Endometrium (tissue), 2 donors: Measurements from ENCODE around the gene TVP23C.
"Not testable (repeated sequence)": the region's sequence is repeated elsewhere in the genome, so short reads cannot be mapped to it uniquely, and the experiment has no call there.

ENCODE experiments used
- FAIRE-seq: peaks from 2 replicates; lab custom pipeline; 2012; peaks lifted over from hg19 to GRCh38; lab: Jason Lieb, UNC
- donor health status: control.
- donor health status: control.

TVP23C gene

DNA sequence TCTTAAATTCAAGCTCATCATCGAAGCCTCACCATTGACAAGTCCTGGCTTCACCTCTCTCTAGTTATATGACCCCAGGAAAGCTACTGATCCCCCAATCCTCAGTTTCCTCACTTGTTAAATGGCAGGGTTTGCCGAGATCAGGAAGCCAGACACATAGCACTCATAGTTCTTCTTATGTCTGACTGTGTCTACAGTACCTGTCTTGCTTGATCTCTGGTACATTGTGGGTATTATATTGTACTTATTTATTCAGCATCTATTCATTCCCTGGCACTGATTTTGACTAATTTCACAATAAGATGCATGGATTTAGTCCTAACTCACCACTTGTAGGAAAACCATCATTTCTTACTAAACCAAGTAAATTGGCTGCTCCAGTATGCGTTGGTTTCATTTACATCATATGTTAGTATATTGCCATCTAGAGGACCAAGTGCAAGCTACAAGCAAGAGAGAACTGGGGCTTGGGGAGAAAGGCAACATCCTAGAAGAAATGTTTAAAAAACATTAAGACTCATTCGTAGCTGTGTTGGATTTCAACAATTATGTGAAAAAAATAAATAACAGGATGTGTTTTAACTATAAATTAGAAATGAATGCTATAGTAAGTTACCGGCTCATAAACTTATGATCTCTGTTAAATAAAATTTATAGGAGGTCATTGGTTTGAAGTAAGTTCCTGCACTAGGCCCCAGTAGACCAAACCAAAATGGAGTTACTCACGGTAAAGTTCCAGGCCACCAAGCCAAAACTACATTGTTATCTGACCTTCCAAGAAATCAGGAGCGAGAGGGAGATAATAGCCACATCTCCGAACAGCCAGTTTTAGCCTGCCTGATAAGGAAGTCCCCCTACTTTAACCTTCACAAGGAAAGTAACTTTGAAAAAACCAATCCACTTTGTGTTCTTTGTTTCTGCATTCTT lies 36.7 kb downstream of the TVP23C start:
- FAIRE-seq: peak; percentile 94

DNA sequence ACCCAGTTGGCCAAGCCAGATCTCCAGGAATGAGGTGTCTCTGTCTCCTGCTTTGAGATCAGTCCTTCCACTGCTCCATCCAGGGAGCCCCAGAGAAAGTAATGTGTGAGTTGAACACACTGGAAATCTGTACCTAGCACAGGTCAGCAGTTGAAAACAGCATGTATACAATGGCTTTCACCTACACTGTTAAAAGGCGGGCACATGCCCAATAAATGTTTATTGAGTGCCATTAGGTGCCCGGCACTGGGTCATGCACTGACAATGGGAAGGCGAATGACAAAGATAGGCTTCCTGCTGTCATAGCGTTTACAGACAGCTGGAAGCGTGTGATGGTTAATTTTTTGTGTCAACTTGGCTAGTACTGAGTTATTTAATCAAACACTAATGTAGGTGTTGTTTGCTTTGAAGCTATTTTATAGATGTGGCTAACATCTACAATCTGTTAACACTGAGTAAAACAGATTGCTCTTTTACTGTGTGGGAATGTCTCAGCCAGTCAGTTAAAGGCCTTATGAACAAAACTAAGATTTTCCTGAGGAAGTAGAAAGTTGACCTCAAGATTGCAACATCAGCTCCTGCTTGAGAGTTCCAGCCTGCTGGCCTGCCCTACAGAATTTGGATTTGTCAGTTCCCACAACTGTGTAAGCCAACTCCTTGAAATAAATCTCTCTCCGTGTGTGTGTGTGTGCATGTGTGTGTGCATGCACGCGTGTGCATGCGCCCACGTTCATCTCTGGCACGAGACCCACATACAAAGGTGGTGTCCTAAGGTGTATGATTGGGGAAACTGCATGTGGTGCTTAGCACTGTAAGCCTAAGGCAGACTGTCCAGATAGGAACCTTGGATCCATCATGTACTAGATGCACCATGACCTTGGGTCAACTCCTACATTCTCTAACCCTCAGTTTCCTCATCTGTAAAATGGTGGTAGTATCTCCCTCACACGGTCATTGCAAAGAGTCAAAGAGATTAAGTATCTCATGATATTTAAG lies 38.0 kb downstream of the TVP23C start:
- FAIRE-seq: not testable (repeated sequence)

DNA sequence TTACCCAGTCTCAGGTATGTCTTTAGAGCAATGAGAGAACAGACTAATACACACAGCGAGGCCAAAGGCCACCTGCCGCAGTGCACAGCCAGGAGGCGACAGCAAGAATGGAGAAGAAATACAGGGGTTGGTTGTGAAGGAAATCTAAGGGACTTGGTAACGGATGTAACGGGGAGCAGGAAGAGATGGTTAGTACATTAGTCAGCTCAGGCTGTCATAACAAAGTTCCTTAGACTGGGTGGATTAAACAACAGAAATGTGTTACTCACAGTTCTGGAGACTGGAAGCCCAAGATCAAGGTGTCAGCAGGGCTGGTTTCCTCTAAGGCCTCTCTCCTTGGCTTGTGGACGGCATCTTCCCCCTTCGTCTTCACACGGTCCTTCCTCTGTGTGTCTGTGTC lies 47.1 kb downstream of the TVP23C start:
- FAIRE-seq: no peak

- FAIRE-seq: no peak
Observed at GRCh38 chr17:15514469-15514868, 48.8 kb downstream of the TVP23C start.

DNA sequence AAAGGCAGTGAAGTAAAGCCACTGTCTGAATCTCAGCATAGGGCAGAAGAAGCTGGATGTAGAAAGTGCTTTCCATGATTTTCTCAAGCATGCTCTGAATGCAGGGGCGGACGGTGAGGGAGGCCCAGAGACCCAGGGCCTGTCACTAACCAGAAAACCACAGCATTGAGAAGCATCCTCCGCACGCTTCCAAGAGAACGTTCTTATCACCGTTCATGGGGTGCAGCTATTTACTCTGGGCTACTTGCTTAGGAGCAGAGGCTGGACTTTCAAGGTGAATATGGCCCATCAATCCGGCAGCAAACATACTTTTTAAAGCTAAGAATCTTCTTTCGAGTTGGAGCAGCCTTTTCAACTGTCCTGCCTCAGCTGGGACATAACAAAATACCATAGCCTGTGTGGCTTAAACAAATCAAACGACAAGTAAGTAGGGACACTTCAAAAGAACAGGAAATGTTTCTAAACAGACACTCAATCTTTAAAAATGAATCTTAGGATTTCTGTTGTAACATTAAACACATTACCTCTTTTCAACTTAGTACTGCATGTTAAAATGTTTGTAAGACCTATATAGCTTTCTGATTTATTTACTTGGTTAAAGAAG lies 49.3 kb downstream of the TVP23C start:
- FAIRE-seq: no peak

DNA sequence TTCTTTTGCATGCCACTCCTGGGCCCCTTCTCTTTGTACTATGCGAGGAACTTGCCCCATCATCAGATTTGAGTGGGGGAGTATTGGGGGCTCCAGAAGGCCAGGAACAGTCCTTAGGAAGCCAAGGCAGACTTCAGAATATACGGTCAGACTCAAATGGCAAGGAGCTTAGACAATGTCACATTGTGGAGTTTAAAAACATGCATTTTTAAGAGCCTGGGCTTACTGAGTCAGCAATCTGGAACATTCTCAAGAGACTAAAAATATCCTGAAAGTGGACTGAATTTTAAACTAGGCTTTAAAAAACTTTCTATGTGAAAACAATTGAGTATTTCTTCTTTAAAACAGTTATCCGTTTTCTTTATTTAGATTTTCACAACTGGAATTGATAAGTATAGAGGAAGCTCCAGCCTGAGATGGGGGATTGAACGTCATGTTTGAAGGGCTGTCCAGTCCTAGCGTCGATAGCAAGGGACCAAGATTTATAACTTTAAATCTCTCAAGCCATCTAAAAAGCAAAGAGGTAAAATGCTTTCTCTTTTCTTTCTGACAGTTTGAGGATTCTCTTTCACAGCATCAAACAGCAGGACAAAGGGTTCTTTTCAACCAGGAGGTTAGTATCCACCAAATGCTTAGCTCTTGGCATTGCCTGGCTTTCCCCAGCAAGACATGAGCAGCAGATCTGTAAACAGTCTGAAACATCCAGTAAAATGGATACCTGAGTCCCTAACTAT lies 50.1 kb downstream of the TVP23C start:
- peak; percentile 45 for FAIRE-seq

GRCh38 chr17:15512071-15512709 lies 51.1 kb downstream of the TVP23C start:
- no peak for FAIRE-seq

- FAIRE-seq: no peak
Observed at GRCh38 chr17:15511142-15511541, 52.1 kb downstream of the TVP23C start.

- FAIRE-seq: no peak
Observed at GRCh38 chr17:15510361-15510760, 52.9 kb downstream of the TVP23C start.

GRCh38 chr17:15509095-15509494 lies 54.2 kb downstream of the TVP23C start:
- FAIRE-seq: no peak

DNA sequence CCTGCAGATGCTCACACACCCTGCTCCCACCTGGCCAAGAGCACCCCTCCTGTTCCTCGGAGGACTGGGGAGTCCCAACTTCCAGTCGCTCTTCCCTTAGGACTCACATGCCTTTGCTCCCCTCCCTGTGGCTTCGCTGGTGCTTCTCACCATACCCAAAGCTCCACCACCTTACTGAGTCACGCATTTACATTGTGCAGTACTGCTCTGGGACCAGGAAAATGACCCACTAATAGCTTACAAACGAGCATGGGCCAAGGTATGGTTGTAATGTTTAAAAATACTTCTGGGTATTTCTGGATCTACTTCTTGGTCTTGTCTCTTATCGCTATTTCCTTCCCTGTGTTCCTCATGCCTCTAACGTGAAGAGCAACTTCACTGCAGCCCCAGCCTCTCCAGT lies 54.8 kb downstream of the TVP23C start:
- FAIRE-seq: no peak

GRCh38 chr17:15507896-15508295 lies 55.4 kb downstream of the TVP23C start:
- FAIRE-seq: no peak

DNA sequence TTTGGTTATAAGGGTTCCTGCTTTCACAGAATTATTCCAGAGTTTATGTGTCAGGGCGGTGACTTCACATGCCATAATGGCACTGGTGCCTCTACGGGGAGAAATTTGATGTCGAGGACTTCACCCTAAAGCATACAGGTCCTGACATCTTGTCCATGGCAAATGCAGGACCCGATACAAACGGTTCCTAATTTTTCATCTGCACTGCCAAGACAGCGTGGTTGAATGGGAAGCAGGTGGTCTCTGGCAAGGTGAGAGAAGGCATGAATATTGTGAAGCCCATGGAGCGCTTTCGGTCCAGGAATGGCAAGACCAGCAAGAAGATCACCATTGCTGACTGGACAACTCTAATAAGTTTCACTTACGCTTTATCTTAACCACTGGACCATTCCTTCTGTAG lies 56.3 kb downstream of the TVP23C start:
- FAIRE-seq: no peak

GRCh38 chr17:15505708-15506107 lies 57.6 kb downstream of the TVP23C start:
- not testable (repeated sequence) for FAIRE-seq

GRCh38 chr17:15503731-15504130 lies 59.6 kb downstream of the TVP23C start:
- no peak for FAIRE-seq

DNA sequence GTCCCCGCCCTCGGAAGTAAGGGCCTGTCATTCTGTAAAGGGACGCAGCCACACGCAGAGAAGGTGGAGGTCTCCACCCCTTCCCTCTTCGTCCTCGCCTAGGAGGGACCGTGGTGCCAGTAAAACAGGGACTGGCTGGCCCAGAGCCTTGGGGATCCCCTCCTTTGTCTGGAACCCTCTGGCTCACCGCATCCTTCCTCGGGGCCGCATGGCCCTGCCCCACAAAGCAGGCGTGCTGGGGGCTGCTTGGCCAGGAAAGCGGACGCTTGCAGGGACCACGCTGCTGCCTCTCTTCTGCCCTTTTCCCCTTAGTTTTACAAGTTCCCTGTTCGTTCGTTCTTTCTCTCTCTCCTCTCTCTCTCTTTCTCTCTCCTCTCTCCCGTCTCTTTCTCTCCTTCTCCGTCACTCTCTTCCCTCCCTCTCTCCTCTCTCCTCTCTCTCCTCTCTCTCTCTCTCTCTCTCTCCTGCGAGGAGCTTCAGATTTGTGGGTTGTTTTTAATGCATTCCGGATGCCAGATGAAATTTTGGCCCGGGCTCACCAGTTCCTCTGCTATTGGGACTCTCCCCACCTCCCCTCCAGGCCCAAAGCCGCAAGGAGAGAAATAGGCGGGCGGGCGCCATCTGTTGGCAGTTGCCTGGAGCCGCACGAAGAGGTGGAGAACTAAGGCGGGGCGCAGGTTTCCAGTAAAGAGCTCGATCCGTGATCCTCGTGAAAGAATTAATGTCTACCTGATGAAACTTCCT lies 60.7 kb downstream of the TVP23C start:
- FAIRE-seq: peak; percentile 89

DNA sequence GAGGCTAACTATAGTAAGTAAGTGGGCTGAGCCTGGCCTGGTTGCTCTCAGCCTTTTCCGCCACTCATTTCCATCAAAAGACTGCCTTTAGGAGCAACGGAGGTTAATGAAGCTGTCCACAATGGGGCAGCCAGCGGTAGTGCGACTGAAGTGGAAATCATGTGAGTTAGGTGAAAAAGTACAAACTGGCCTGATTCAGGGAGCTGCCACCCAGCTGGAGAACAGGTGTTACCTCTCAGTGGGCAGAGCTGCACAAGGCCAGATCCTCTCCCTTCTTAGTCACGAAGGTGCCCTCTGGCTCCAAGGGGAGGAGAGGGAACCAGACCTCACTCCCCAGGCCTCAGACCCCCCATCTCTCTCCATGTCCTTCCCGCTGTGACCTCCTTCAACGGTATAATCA lies 61.5 kb downstream of the TVP23C start:
- no peak for FAIRE-seq

GRCh38 chr17:15501282-15501681 lies 62.0 kb downstream of the TVP23C start:
- no peak for FAIRE-seq

DNA sequence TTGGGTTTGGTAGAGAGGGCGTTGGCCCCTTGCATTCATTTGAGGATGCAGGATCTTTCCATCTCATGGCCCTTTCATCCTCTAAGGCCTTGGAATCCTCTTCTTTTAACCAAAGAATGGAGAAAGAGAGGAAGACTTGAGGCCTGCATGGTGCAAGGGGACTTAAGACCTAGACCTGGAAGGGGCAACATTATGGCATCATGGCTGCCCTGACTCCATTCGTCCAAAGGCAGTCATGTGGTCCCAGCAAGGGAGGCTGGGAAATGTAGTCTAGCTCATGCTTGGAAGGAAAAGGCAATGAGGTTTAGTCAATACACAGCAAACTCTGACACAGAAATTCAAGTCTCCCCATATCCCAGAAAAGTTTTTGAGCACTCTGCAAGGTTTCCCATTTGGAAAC lies 65.2 kb downstream of the TVP23C start:
- no peak for FAIRE-seq
